SK-N-SH (cell line): Measurements from ENCODE around the gene PRC1. TPM values are rescaled to one million over a fixed set of nuclear protein-coding genes. Genes with fewer than 3 reads are reported as not detected.

Experiments
- CTCF ChIA-PET: fragments of 300-600, 350-600 bp; formaldehyde crosslinking; extraction: SDS; loops from one replicate; lab custom pipeline; 2021; lab: Yijun Ruan, JAX
- POLR2A ChIA-PET: fragments of 350-600 bp; sonication (Branson Sonifier 250); formaldehyde crosslinking; extraction: SDS; loops from one replicate; lab custom pipeline; 2020; ENCODE audit warnings: antibody characterized with exemption, inconsistent platforms; lab: Yijun Ruan, JAX
- DNase-seq: peaks from one replicate; pipeline ENCODE4 v3.0.0; 2012
- H2AFZ ChIP-seq: fragments of 200-600 bp; sonication (generic); 2 replicates; pipeline ENCODE4 v1.8.1; 2016; ENCODE audit warnings: antibody characterized with exemption, mild to moderate bottlenecking, low read depth
- H3F3A ChIP-seq: fragments of 200-600 bp; sonication (generic); replicated peaks from 2 replicates; pipeline ENCODE3; 2016; ENCODE audit warnings: antibody characterized with exemption, mild to moderate bottlenecking; ENCODE audit not compliant: insufficient read depth
- H3K27ac ChIP-seq, 2 experiments: fragments of 200-500 bp in 1 of 2; fragments of 200-600 bp in 1 of 2; sonication (Bioruptor generic) in 1 of 2; sonication (generic), shearing (Covaris generic) in 1 of 2; 2 replicates each; pipeline versions ENCODE4 v1.5.1 to v1.6.1; 2014 to 2016; ENCODE audit warnings: low read depth in 2 of 2, inconsistent platforms in 1 of 2, low read length in 1 of 2, mild to moderate bottlenecking in 1 of 2, mixed read lengths in 1 of 2
- H3K27me3 ChIP-seq: fragments of 200-600 bp; sonication (generic), shearing (Covaris generic); 2 replicates; pipeline ENCODE4 v1.6.1; 2016; ENCODE audit warnings: mixed run types; ENCODE audit not compliant: insufficient read depth
- H3K36me3 ChIP-seq, 2 experiments: fragments of 200-500 bp in 1 of 2; fragments of 200-600 bp in 1 of 2; sonication (Bioruptor generic) in 1 of 2; sonication (generic) in 1 of 2; replicated peaks in 1 of 2; 2 replicates each; pipeline versions ENCODE3 to v1.5.1; 2014 to 2016; ENCODE audit warnings: low read length in 1 of 2, mild to moderate bottlenecking in 1 of 2; ENCODE audit not compliant: insufficient read depth in 2 of 2, control insufficient read depth in 1 of 2
- H3K4me1 ChIP-seq, 2 experiments: fragments of 200-500 bp in 1 of 2; fragments of 200-600 bp in 1 of 2; sonication (Bioruptor generic) in 1 of 2; sonication (generic), shearing (Covaris generic) in 1 of 2; 2 replicates each; pipeline versions ENCODE4 v1.5.1 to v1.6.1; 2014 to 2016; ENCODE audit warnings: low read depth in 1 of 2, low read length in 1 of 2, mixed run types in 1 of 2; ENCODE audit not compliant: insufficient read depth in 2 of 2, control insufficient read depth in 1 of 2
- H3K4me2 ChIP-seq: fragments of 200-600 bp; sonication (generic), shearing (Covaris generic); 2 replicates; pipeline ENCODE4 v1.6.1; 2017; ENCODE audit warnings: mixed run types
- H3K4me3 ChIP-seq, 2 experiments: fragments of 200-500 bp in 1 of 2; fragments of 200-600 bp in 1 of 2; sonication (Bioruptor generic) in 1 of 2; sonication (generic), shearing (Covaris generic) in 1 of 2; 2 replicates each; pipeline versions ENCODE4 v1.5.1 to v1.8.1; 2014 to 2016; ENCODE audit warnings: low read depth in 2 of 2, inconsistent platforms in 1 of 2, low read length in 1 of 2, mild to moderate bottlenecking in 1 of 2, mixed read lengths in 1 of 2, moderate library complexity in 1 of 2
- H3K79me2 ChIP-seq: fragments of 200-600 bp; sonication (generic); 2 replicates; pipeline ENCODE4 v1.8.1; 2017; ENCODE audit warnings: mild to moderate bottlenecking; ENCODE audit not compliant: insufficient read depth
- H3K9ac ChIP-seq: fragments of 200-600 bp; sonication (generic); 2 replicates; pipeline ENCODE4 v1.6.1; 2017; ENCODE audit warnings: mixed run types
- H3K9me2 ChIP-seq: fragments of 200-600 bp; sonication (generic); 2 replicates; pipeline ENCODE4 v1.6.1; 2017; ENCODE audit warnings: mixed run types
- H3K9me3 ChIP-seq: fragments of 200-600 bp; sonication (generic); 2 replicates; pipeline ENCODE4 v1.6.1; 2017; ENCODE audit warnings: mixed run types, mild to moderate bottlenecking, moderate library complexity
- H4K20me1 ChIP-seq: fragments of 200-600 bp; sonication (generic); 2 replicates; pipeline ENCODE4 v1.6.1; 2017; ENCODE audit warnings: mild to moderate bottlenecking, mixed run types; ENCODE audit not compliant: insufficient read depth
- EP300 ChIP-seq, 2 experiments: IDR thresholded peaks; 2 replicates each; pipeline versions ENCODE4 v1.4.0 to v1.6.1; 2012; ENCODE audit warnings: borderline replicate concordance in 1 of 2, low read depth in 1 of 2, low read length in 1 of 2
- FOXJ3 ChIP-seq: sonication (generic); formaldehyde crosslinking; IDR thresholded peaks from 2 replicates; pipeline ENCODE4 v1.5.1; 2020; ENCODE audit warnings: mild to moderate bottlenecking, missing genetic modification reagents
- FOXM1 ChIP-seq: IDR thresholded peaks from 2 replicates; pipeline ENCODE4 v1.4.0; 2012; ENCODE audit warnings: low read depth, mild to moderate bottlenecking
- IRF3 ChIP-seq: fragments of 150-350 bp; IDR thresholded peaks from 2 replicates; pipeline ENCODE4 v1.6.1; 2016; ENCODE audit warnings: mild to moderate bottlenecking, low read depth, low read length
- MXI1 ChIP-seq: IDR thresholded peaks from 2 replicates; pipeline ENCODE4 v1.6.1; 2012; ENCODE audit warnings: mild to moderate bottlenecking, low read depth, low read length, improper control_type of control experiment
- NRF1 ChIP-seq: IDR thresholded peaks from 2 replicates; pipeline ENCODE4 v1.6.1; 2012; ENCODE audit warnings: low read depth, mild to moderate bottlenecking, low read length
- RAD21 ChIP-seq: IDR thresholded peaks from 2 replicates; pipeline ENCODE4 v1.6.1; 2012; ENCODE audit warnings: mild to moderate bottlenecking, low read length
- REST ChIP-seq: IDR thresholded peaks from 2 replicates; pipeline ENCODE4 v1.6.1; 2012; ENCODE audit warnings: mild to moderate bottlenecking, low read depth, low read length, moderate library complexity
- SMC3 ChIP-seq: IDR thresholded peaks from 2 replicates; pipeline ENCODE4 v1.6.1; 2012; ENCODE audit warnings: low read depth, low read length, improper control_type of control experiment
- TEAD4 ChIP-seq: IDR thresholded peaks from 2 replicates; pipeline ENCODE4 v1.4.0; 2012; ENCODE audit warnings: mild to moderate bottlenecking, borderline replicate concordance; ENCODE audit not compliant: insufficient read depth
- USF1 ChIP-seq: IDR thresholded peaks from 2 replicates; pipeline ENCODE4 v1.4.0; 2012; ENCODE audit warnings: low read depth, borderline replicate concordance
- USF2 ChIP-seq: fragments of 150-350 bp; IDR thresholded peaks from 2 replicates; pipeline ENCODE4 v1.6.1; 2017; ENCODE audit warnings: antibody characterized with exemption, low read length, low read depth, borderline replicate concordance
- ZBTB33 ChIP-seq: IDR thresholded peaks from 2 replicates; pipeline ENCODE4 v1.4.0; 2012; ENCODE audit warnings: low read depth, borderline replicate concordance
- WGBS: methylation state at CpG from one replicate; pipeline ENCODE4 v1.1.6; 2017; ENCODE audit warnings: low lambda C conversion rate; 5-methylcytosine and 5-hydroxymethylcytosine counted together
- polyA plus RNA-seq, 3 experiments: library from polyadenylated mRNA; depleted of rRNA; stranded (reverse); fragments of >200 nt; gene quantifications; 2 replicates each; pipeline ENCODE4 v1.2.3, GENCODE V29; 2012

Gene PRC1
- polyA plus RNA-seq, 1 of the 3 experiments (the other 2 are of a cell fraction), result 125 TPM

GRCh38 chr15:91043202-91043874, 49.0 kb upstream of the PRC1 start (continued):
- TF ChIP-seq USF1 (no peak), TEAD4 (no peak), MXI1 (no peak), REST (no peak)

- no peak overlapping the region for H3K4me2 ChIP-seq
- POLR2A ChIA-PET, result no interaction called here
- H3K36me3 ChIP-seq, result no peaks in the 10 kb centered on the region
- H2AFZ ChIP-seq, result no peak overlapping the region
- TF ChIP-seq FOXM1 (no peak), USF2 (no peak), ZBTB33 (no peak), RAD21 (no peak), SMC3 (no peak), NRF1 (no peak), IRF3 (no peak), EP300 (IDR thresholded peaks at IDR 0.05; ENCODE audit: borderline replicate concordance in 1 of 2, low read depth in 1 of 2, low read length in 1 of 2) (no peak), FOXJ3 (CRISPR knock-in tag) (no peak)
- H3K79me2 ChIP-seq, result no peaks in the 10 kb centered on the region
- H3K27ac ChIP-seq, result no peak overlapping the region
- no peak overlapping the region for H3K9ac ChIP-seq
- no peaks in the 10 kb centered on the region for H3K27me3 ChIP-seq
- no peaks in the 10 kb centered on the region for H3K4me1 ChIP-seq
- no peak overlapping the region for H3K4me3 ChIP-seq
- no peaks in the 10 kb centered on the region for H3K9me2 ChIP-seq
- H3K9me3 ChIP-seq, result no peaks in the 10 kb centered on the region
- no peak for DNase-seq
- H3F3A ChIP-seq, result no peaks in the 10 kb centered on the region
- CTCF ChIA-PET, result interaction anchor here (0.8 to 2.3 kb wide), 5 partner anchors 8 to 111 kb away, joined by 3 to 12 read pairs (median 6); no protein-coding TSS in a partner anchor
- WGBS, result 72% methylated on average over 8 of the region's 8 CpGs
- H4K20me1 ChIP-seq, result no peaks in the 10 kb centered on the region
Observed at GRCh38 chr15:91040856-91041255, 46.5 kb upstream of the PRC1 start.
